B cell (primary cell): Measurements from ENCODE around the gene TRIM9. TPM values are rescaled to one million over a fixed set of nuclear protein-coding genes. Genes with fewer than 3 reads are reported as not detected.

Experiments
- ATAC-seq: fragments of 200-7000 bp; cut with Tn5 transposase; one replicate; pipeline ENCODE4 v1.10.0; 2021; ENCODE audit warnings: low read depth, mild to moderate bottlenecking, moderate number of reproducible peaks, moderate library complexity
- CTCF ChIA-PET: fragments of 350-600 bp; sonication (Branson Sonifier 250); formaldehyde crosslinking; loops from one replicate; lab custom pipeline; 2021; ENCODE audit warnings: antibody characterized with exemption, inconsistent platforms; lab: Charles Lee
- POLR2A ChIA-PET: fragments of 350-600 bp; sonication (Branson Sonifier 250); formaldehyde crosslinking; loops from one replicate; lab custom pipeline; 2021; ENCODE audit warnings: antibody characterized with exemption; lab: Charles Lee
- DNase-seq: peaks from one replicate; pipeline ENCODE4 v3.0.0; 2013
- H2AFZ ChIP-seq: 2 replicates; pipeline ENCODE4 v1.6.1; 2012; ENCODE audit warnings: mild to moderate bottlenecking, low read depth, low read length; ENCODE audit not compliant: insufficient read depth, poor library complexity, severe bottlenecking
- H3K27ac ChIP-seq, 2 donors: 1 replicate in 1 of 2; 2 replicates in 1 of 2; pipeline ENCODE4 v1.5.1; 2012 to 2013; ENCODE audit warnings: low read length in 2 of 2, mild to moderate bottlenecking in 2 of 2, moderate library complexity in 1 of 2
- H3K27me3 ChIP-seq, 4 experiments: fragments of 200-600 bp in 1 of 4; sonication (generic) in 1 of 4; replicated peaks in 1 of 4; 1 replicate in 2 of 4; 2 replicates in 2 of 4; pipeline versions ENCODE4 v1.6.1 to v1.7.0; 2013 to 2016; ENCODE audit warnings: low read length in 3 of 4, mild to moderate bottlenecking in 2 of 4, mixed read lengths in 1 of 4, moderate library complexity in 1 of 4; ENCODE audit not compliant: insufficient read depth in 4 of 4, control insufficient read depth in 3 of 4; ENCODE audit errors: control extremely low read depth in 1 of 4
- H3K36me3 ChIP-seq, 2 experiments: replicated peaks in 1 of 2; 1 replicate in 1 of 2; 2 replicates in 1 of 2; pipeline versions ENCODE4 v1.6.1 to v1.7.1; 2013; ENCODE audit warnings: low read length in 1 of 2; ENCODE audit not compliant: insufficient read depth in 2 of 2, control insufficient read depth in 1 of 2; ENCODE audit errors: control extremely low read depth in 1 of 2, extremely low read depth in 1 of 2
- H3K4me1 ChIP-seq, 2 donors: fragments of 200-600 bp in 1 of 2; sonication (generic) in 1 of 2; 1 replicate in 1 of 2; 2 replicates in 1 of 2; pipeline versions ENCODE4 v1.5.1 to v1.6.1; 2013 to 2017; ENCODE audit warnings: low read length in 2 of 2; ENCODE audit not compliant: control insufficient read depth in 2 of 2, insufficient read depth in 2 of 2
- H3K4me2 ChIP-seq: replicated peaks from 2 replicates; pipeline ENCODE3; 2012; ENCODE audit warnings: mild to moderate bottlenecking, low read depth, low read length; ENCODE audit not compliant: poor library complexity, severe bottlenecking
- H3K4me3 ChIP-seq, 5 experiments: fragments of 200-600 bp in 1 of 5; sonication (generic) in 1 of 5; 1 replicate in 3 of 5; 2 replicates in 2 of 5; pipeline versions ENCODE4 v1.5.1 to v1.7.0; 2011 to 2016; ENCODE audit warnings: low read length in 4 of 5, mild to moderate bottlenecking in 4 of 5, low read depth in 2 of 5, control low read depth in 1 of 5, moderate library complexity in 1 of 5; ENCODE audit not compliant: insufficient read depth in 1 of 5; ENCODE audit errors: control extremely low read depth in 1 of 5, extremely low read depth in 1 of 5
- H3K79me2 ChIP-seq: fragments of 200-600 bp; sonication (generic); one replicate; pipeline ENCODE4 v1.6.0; 2016; ENCODE audit warnings: low read length; ENCODE audit not compliant: control insufficient read depth, insufficient read depth
- H3K9ac ChIP-seq: fragments of 200-600 bp; sonication (generic); 2 replicates; pipeline ENCODE4 v1.6.1; 2017; ENCODE audit warnings: mild to moderate bottlenecking, low read length, moderate library complexity
- H3K9me3 ChIP-seq, 3 donors: one replicate each; pipeline versions ENCODE4 v1.6.1 to v1.7.1; 2013; ENCODE audit warnings: low read length in 2 of 3; ENCODE audit not compliant: control insufficient read depth in 2 of 3, insufficient read depth in 1 of 3; ENCODE audit errors: control extremely low read depth in 1 of 3
- H4K20me1 ChIP-seq: 2 replicates; pipeline ENCODE4 v1.6.0; 2012; ENCODE audit warnings: mild to moderate bottlenecking, low read length; ENCODE audit not compliant: insufficient read depth, control insufficient read depth, poor library complexity, severe bottlenecking
- H3K27ac Mint-ChIP-seq: one replicate; pipeline ENCODE4 v1.8.0; 2021; ENCODE audit warnings: mixed read lengths
- H3K27me3 Mint-ChIP-seq: one replicate; pipeline ENCODE4 v1.8.0; 2021; ENCODE audit warnings: mixed read lengths
- H3K4me1 Mint-ChIP-seq: one replicate; pipeline ENCODE4 v1.8.0; 2021; ENCODE audit warnings: mixed read lengths
- H3K4me3 Mint-ChIP-seq: one replicate; pipeline ENCODE4 v1.8.0; 2021; ENCODE audit warnings: mixed read lengths
- H3K9me3 Mint-ChIP-seq: one replicate; pipeline ENCODE4 v1.8.0; 2022; ENCODE audit warnings: mixed read lengths; ENCODE audit not compliant: insufficient read depth
- EZH2 ChIP-seq: IDR thresholded peaks from 2 replicates; pipeline ENCODE4 v1.6.1; 2012; ENCODE audit warnings: borderline replicate concordance, low read depth, mild to moderate bottlenecking, moderate library complexity, low read length; ENCODE audit not compliant: insufficient read depth, poor library complexity, severe bottlenecking
- WGBS: methylation state at CpG from one replicate; pipeline ENCODE4 v1.1.5; 2013; ENCODE audit warnings: missing lambda C conversion rate; ENCODE audit not compliant: insufficient coverage; 5-methylcytosine and 5-hydroxymethylcytosine counted together
- intact Hi-C: fragments of 100-400 bp; cut with micrococcal nuclease; formaldehyde crosslinking; loops from one replicate; pipeline ENCODE4 v1.10.0; 2022
- polyA plus RNA-seq: library from polyadenylated mRNA; depleted of rRNA; stranded (reverse); fragments of >200 nt; gene quantifications from 2 replicates; pipeline ENCODE4 v1.2.3, GENCODE V29; 2012
- total RNA-seq, 2 donors: library from RNA; stranded (reverse); fragments of 120-200 nt in 1 of 2; gene quantifications; 1 replicate in 1 of 2; 2 replicates in 1 of 2; pipeline versions ENCODE4 v1.2.3 to v1.2.4, GENCODE V29; 2013 to 2022
- TF ChIP-seq, protein P1 (sequence below): fragments of 200-600 bp; IDR thresholded peaks from one replicate; pipeline ENCODE4 v1.8.0; 2022; ENCODE audit warnings: antibody characterized with exemption, mild to moderate bottlenecking

The TRIM9 gene
- total and polyA plus RNA-seq, 2 donors (not counting 1 experiment from before 2014, with no cell fraction given), result 0.24 to 0.32 TPM

DNA sequence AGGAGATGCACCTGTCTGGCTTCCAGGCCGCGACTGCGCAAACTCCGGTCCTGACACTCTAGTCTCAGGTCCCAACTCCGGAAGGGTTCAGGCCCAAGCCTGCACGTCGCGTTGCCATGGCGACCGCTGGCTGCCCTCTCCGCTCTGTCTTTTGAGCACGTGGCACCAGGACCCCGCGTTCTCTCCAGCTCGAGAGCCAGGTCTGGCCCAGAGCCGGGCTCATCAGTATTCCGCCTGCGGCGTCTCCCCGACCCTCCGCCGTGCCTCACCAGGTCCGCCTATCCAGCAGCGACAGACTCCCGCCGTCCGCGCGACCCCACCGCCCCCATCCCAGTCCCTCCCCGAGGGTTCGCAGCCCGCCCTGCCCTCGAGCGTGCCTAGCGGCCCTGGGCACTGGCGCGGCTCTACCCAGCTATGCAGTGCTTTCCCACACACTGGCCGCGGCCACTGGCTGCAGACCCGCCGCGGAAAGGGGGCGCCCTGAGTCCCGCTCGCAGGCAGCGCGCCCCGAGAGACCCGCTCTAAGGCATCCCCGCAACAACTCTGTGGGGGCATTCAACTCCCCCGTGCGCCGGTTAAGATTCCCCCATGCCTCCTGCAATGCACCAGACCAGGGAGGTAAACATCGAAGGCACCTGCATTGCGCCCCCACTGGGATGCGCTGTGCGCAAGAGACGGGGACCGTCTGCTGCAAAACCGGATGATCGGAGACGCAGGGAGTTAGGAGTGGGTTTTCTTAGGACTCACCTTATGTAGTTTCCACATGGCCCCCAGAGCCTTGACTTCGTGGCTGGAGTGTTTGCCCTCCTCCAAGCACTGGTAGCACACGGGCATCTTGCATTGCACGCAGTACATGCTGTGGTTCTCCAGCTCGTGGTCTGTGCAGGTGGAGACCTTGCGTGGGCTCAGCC is 1.3 kb downstream of the TRIM9 start:
- peaks cover 23% of the 10 kb centered on the region for H3K4me1 Mint-ChIP-seq
- H3K27ac ChIP-seq, result no peak overlapping the region
- peak overlapping the region; percentile 58 to 83 (median 80) for H3K4me3 ChIP-seq
- peaks cover 0 to 33% (median 11%) of the 10 kb centered on the region in 4 experiments for H3K27me3 ChIP-seq
- no peaks in the 10 kb centered on the region for H3K9me3 Mint-ChIP-seq
- peak overlapping the region; percentile 96 for H3K4me2 ChIP-seq
- ATAC-seq, result no peak
- no peaks in the 10 kb centered on the region for H3K79me2 ChIP-seq
- DNase-seq, result peak; percentile 72
- CTCF ChIA-PET, result interaction anchor here (0.7 kb wide), 1 partner anchor 828 kb away, joined by 3 read pairs; no protein-coding TSS in a partner anchor
- H2AFZ ChIP-seq, result peak overlapping the region; percentile 90
- H3K27ac Mint-ChIP-seq, result no peak overlapping the region
- TF ChIP-seq, protein P1, sequence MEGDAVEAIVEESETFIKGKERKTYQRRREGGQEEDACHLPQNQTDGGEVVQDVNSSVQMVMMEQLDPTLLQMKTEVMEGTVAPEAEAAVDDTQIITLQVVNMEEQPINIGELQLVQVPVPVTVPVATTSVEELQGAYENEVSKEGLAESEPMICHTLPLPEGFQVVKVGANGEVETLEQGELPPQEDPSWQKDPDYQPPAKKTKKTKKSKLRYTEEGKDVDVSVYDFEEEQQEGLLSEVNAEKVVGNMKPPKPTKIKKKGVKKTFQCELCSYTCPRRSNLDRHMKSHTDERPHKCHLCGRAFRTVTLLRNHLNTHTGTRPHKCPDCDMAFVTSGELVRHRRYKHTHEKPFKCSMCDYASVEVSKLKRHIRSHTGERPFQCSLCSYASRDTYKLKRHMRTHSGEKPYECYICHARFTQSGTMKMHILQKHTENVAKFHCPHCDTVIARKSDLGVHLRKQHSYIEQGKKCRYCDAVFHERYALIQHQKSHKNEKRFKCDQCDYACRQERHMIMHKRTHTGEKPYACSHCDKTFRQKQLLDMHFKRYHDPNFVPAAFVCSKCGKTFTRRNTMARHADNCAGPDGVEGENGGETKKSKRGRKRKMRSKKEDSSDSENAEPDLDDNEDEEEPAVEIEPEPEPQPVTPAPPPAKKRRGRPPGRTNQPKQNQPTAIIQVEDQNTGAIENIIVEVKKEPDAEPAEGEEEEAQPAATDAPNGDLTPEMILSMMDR, result peak; percentile 54
- no peak for TF ChIP-seq EZH2
- POLR2A ChIA-PET, result no interaction called here
- WGBS, result 19% methylated on average over 68 of the region's 68 CpGs
- peaks cover 0 to 20% (median 0%) of the 10 kb centered on the region in 3 donors for H3K9me3 ChIP-seq
- H4K20me1 ChIP-seq, result no peaks in the 10 kb centered on the region
- peaks cover 21 to 24% of the 10 kb centered on the region in 2 donors for H3K4me1 ChIP-seq
- peak overlapping the region; percentile 84 for H3K9ac ChIP-seq
- H3K27me3 Mint-ChIP-seq, result peaks cover 31% of the 10 kb centered on the region
- intact Hi-C loops, result loop anchor here (2.0 to 10.0 kb wide), 6 partner anchors 151 to 1637 kb away; partner anchors contain the start of genes ERO1A, FRMD6, STYX and TMX1
- peak overlapping the region; percentile 95 for H3K4me3 Mint-ChIP-seq
- H3K36me3 ChIP-seq, result no peaks in the 10 kb centered on the region

DNA sequence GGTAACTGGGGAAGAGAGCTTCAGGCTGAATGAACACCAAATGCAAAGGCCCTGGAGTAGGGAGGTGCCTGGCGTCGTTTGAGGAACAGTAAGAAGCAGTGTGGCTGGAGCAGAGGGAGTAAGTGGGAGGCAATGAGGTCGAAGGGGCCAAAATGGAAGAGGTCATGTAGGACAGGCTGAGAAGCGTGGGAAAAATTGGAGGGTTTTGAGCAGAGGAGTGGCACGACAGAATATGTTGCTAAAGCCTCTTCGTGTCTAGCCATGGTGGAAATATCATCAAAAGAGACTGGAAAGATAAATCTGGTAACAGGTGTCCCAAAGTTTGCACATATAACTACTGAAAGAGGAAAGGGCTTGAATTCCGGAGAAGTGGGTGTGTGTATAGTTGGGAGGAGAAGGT is 1.9 kb downstream of the TRIM9 start:
- Histone ChIP-seq H3K4me3 (no peak overlapping the region), H3K9me3 (peaks cover 0 to 20% (median 0%) of the 10 kb centered on the region in 3 donors), H3K36me3 (no peaks in the 10 kb centered on the region), H3K27me3 (peaks cover 0 to 33% (median 11%) of the 10 kb centered on the region in 4 experiments), H2AFZ (no peak overlapping the region), H3K79me2 (no peaks in the 10 kb centered on the region), H3K9ac (no peak overlapping the region), H3K4me2 (no peak overlapping the region), H4K20me1 (no peaks in the 10 kb centered on the region), H3K27ac (no peak overlapping the region), H3K4me1 (peaks cover 21 to 24% of the 10 kb centered on the region in 2 donors)
- intact Hi-C loops, result loop anchor here (10.0 kb wide), 5 partner anchors 152 to 1602 kb away; partner anchors contain the start of genes ERO1A, FRMD6 and TMX1
- POLR2A ChIA-PET, result no interaction called here
- no peak for TF ChIP-seq EZH2
- TF ChIP-seq, protein P1, result no peak
- H3K4me3 Mint-ChIP-seq, result peak overlapping the region; percentile 24
- 95% methylated on average over 7 of the region's 7 CpGs for WGBS
- peaks cover 23% of the 10 kb centered on the region for H3K4me1 Mint-ChIP-seq
- no peak overlapping the region for H3K27ac Mint-ChIP-seq
- DNase-seq (peak; percentile 12), ATAC-seq (no peak)
- no peaks in the 10 kb centered on the region for H3K9me3 Mint-ChIP-seq
- CTCF ChIA-PET, result interaction anchor here (0.7 kb wide), 1 partner anchor 829 kb away, joined by 3 read pairs; no protein-coding TSS in a partner anchor
- H3K27me3 Mint-ChIP-seq, result peaks cover 31% of the 10 kb centered on the region
